WTC11 (cell line): ENCODE results near the gene KIF19. TPM values are rescaled to one million over a fixed set of nuclear protein-coding genes. Genes with fewer than 3 reads are reported as not detected.

Experiments
- ATAC-seq: fragments of 200-7000 bp; cut with Tn5 transposase; 2 replicates; pipeline ENCODE4 v1.10.0; 2021; ENCODE audit warnings: mild to moderate bottlenecking, moderate library complexity
- CTCF ChIA-PET: fragments of 300-600 bp; sonication (Branson Sonifier 250); formaldehyde crosslinking; loops from one replicate; lab custom pipeline; 2021; ENCODE audit warnings: antibody characterized with exemption; lab: Charles Lee
- POLR2A ChIA-PET: fragments of 350-600 bp; sonication (Branson Sonifier 250); formaldehyde crosslinking; loops from one replicate; lab custom pipeline; 2021; ENCODE audit warnings: antibody characterized with exemption; lab: Charles Lee
- DNase-seq: peaks from one replicate; pipeline ENCODE4 v3.0.0; 2021; ENCODE audit warnings: low spot score
- H3K27ac Mint-ChIP-seq: 2 replicates; pipeline ENCODE4 v1.8.0; 2021; ENCODE audit warnings: mixed read lengths
- H3K27me3 Mint-ChIP-seq: 2 replicates; pipeline ENCODE4 v1.8.0; 2021; ENCODE audit warnings: low read depth, mild to moderate bottlenecking, moderate library complexity, mixed read lengths
- H3K36me3 Mint-ChIP-seq: 2 replicates; pipeline ENCODE4 v1.8.0; 2021; ENCODE audit warnings: mixed read lengths
- H3K4me1 Mint-ChIP-seq: 2 replicates; pipeline ENCODE4 v1.8.0; 2022; ENCODE audit warnings: mixed read lengths
- H3K4me3 Mint-ChIP-seq: 2 replicates; pipeline ENCODE4 v1.8.0; 2021; ENCODE audit warnings: mild to moderate bottlenecking, moderate library complexity, mixed read lengths
- H3K9me3 Mint-ChIP-seq: 2 replicates; pipeline ENCODE4 v1.8.0; 2021; ENCODE audit warnings: mixed read lengths
- CREM ChIP-seq: sonication (generic); formaldehyde crosslinking; IDR thresholded peaks from 2 replicates; pipeline ENCODE4 v1.8.1; 2022; ENCODE audit warnings: mild to moderate bottlenecking, missing genetic modification reagents, moderate library complexity
- E2F5 ChIP-seq: sonication (generic); formaldehyde crosslinking; IDR thresholded peaks from 2 replicates; pipeline ENCODE4 v1.8.1; 2022; ENCODE audit warnings: mild to moderate bottlenecking, moderate library complexity, missing genetic modification reagents
- ELF4 ChIP-seq: sonication (generic); formaldehyde crosslinking; IDR thresholded peaks from 2 replicates; pipeline ENCODE4 v1.8.1; 2022; ENCODE audit warnings: low read depth, mild to moderate bottlenecking, moderate library complexity, missing genetic modification reagents
- ERG ChIP-seq: fragments of 250-450 bp; sonication (Bioruptor Pico); IDR thresholded peaks from 2 replicates; pipeline ENCODE4 v1.8.0; 2021; ENCODE audit warnings: mild to moderate bottlenecking
- FOXP1 ChIP-seq: sonication (generic); formaldehyde crosslinking; IDR thresholded peaks from 2 replicates; pipeline ENCODE4 v1.8.0; 2022; ENCODE audit warnings: missing genetic modification reagents, mild to moderate bottlenecking, moderate library complexity, borderline replicate concordance
- JUN ChIP-seq: sonication (generic); formaldehyde crosslinking; IDR thresholded peaks from 2 replicates; pipeline ENCODE4 v1.8.0; 2023; ENCODE audit warnings: mild to moderate bottlenecking, missing genetic modification reagents
- MAX ChIP-seq: sonication (generic); formaldehyde crosslinking; IDR thresholded peaks from 2 replicates; pipeline ENCODE4 v1.8.0; 2022; ENCODE audit warnings: mild to moderate bottlenecking, missing genetic modification reagents
- NR2C2 ChIP-seq: sonication (generic); formaldehyde crosslinking; IDR thresholded peaks from 2 replicates; pipeline ENCODE4 v1.8.0; 2022; ENCODE audit warnings: mild to moderate bottlenecking, missing genetic modification reagents
- PRDM15 ChIP-seq: sonication (generic); formaldehyde crosslinking; IDR thresholded peaks from 2 replicates; pipeline ENCODE4 v1.8.0; 2022; ENCODE audit warnings: missing genetic modification reagents
- SMAD3 ChIP-seq: sonication (generic); formaldehyde crosslinking; IDR thresholded peaks from 2 replicates; pipeline ENCODE4 v1.8.0; 2022; ENCODE audit warnings: missing genetic modification reagents, mild to moderate bottlenecking, borderline replicate concordance
- SMAD4 ChIP-seq: sonication (generic); formaldehyde crosslinking; IDR thresholded peaks from 2 replicates; pipeline ENCODE4 v1.8.0; 2022; ENCODE audit warnings: mild to moderate bottlenecking, missing genetic modification reagents
- TEAD1 ChIP-seq: sonication (generic); formaldehyde crosslinking; IDR thresholded peaks from 2 replicates; pipeline ENCODE4 v1.8.0; 2022; ENCODE audit warnings: mild to moderate bottlenecking, missing genetic modification reagents
- ZNF232 ChIP-seq: sonication (generic); formaldehyde crosslinking; IDR thresholded peaks from 2 replicates; pipeline ENCODE4 v1.8.0; 2022; ENCODE audit warnings: mild to moderate bottlenecking, missing genetic modification reagents
- ZNF416 ChIP-seq: fragments of 250-450 bp; sonication (Bioruptor Pico); IDR thresholded peaks from 2 replicates; pipeline ENCODE4 v1.9.0; 2021; ENCODE audit warnings: mild to moderate bottlenecking, inconsistent platforms
- ZNF423 ChIP-seq: fragments of 250-450 bp; sonication (Bioruptor Pico); IDR thresholded peaks from 2 replicates; pipeline ENCODE4 v2.1.2; 2022; ENCODE audit warnings: mild to moderate bottlenecking, moderate library complexity
- total RNA-seq: library from RNA; stranded (reverse); gene quantifications from 3 replicates; pipeline ENCODE4 v1.2.3, GENCODE V29; 2021
- TF ChIP-seq, protein P1 (sequence below): sonication (generic); formaldehyde crosslinking; IDR thresholded peaks from 2 replicates; pipeline ENCODE4 v1.8.1; 2022; ENCODE audit warnings: missing genetic modification reagents, borderline replicate concordance
- TF ChIP-seq, protein P2 (sequence below): sonication (generic); formaldehyde crosslinking; IDR thresholded peaks from 2 replicates; pipeline ENCODE4 v1.8.1; 2022; ENCODE audit warnings: low read depth, missing genetic modification reagents, borderline replicate concordance
- TF ChIP-seq, protein P3 (sequence below): sonication (generic); formaldehyde crosslinking; IDR thresholded peaks from 2 replicates; pipeline ENCODE4 v1.8.1; 2023; ENCODE audit warnings: mild to moderate bottlenecking, missing genetic modification reagents

KIF19 gene
- total RNA-seq, 1 experiment from 2014 or later: 0.44 TPM

- TF ChIP-seq ERG (CRISPR knock-in tag): no peak
Observed at GRCh38 chr17:74287031-74287602, 38.9 kb upstream of the KIF19 start (continued).

- no peaks in the 10 kb centered on the region for H3K36me3 Mint-ChIP-seq
- no peak for TF ChIP-seq PRDM15
- TF ChIP-seq ZNF423 (CRISPR knock-in tag): no peak
- TF ChIP-seq, protein P1, sequence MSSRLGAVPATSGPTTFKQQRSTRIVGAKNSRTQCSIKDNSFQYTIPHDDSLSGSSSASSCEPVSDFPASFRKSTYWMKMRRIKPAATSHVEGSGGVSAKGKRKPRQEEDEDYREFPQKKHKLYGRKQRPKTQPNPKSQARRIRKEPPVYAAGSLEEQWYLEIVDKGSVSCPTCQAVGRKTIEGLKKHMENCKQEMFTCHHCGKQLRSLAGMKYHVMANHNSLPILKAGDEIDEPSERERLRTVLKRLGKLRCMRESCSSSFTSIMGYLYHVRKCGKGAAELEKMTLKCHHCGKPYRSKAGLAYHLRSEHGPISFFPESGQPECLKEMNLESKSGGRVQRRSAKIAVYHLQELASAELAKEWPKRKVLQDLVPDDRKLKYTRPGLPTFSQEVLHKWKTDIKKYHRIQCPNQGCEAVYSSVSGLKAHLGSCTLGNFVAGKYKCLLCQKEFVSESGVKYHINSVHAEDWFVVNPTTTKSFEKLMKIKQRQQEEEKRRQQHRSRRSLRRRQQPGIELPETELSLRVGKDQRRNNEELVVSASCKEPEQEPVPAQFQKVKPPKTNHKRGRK (CRISPR knock-in tag): no peak
- TF ChIP-seq SMAD3 (CRISPR knock-in tag): no peak
- no peak for TF ChIP-seq JUN (CRISPR knock-in tag)
- TF ChIP-seq, all 79 proteins: peak for 0
- peaks cover 7% of the 10 kb centered on the region; the same call in 1 of the 2 replicates for H3K4me1 Mint-ChIP-seq
- no peak overlapping the region for H3K4me3 Mint-ChIP-seq
- H3K27me3 Mint-ChIP-seq: no peaks in the 10 kb centered on the region; the same call in 1 of the 2 replicates
- ChIA-PET CTCF (no interaction called here), POLR2A (no interaction called here)
- DNase-seq (no peak), ATAC-seq (no peak)
- no peaks in the 10 kb centered on the region for H3K9me3 Mint-ChIP-seq
- H3K27ac Mint-ChIP-seq: no peak overlapping the region
Observed at GRCh38 chr17:74288785-74289184, 37.2 kb upstream of the KIF19 start.

GRCh38 chr17:74289688-74290087 is 36.3 kb upstream of the KIF19 start:
- no peak overlapping the region for H3K4me3 Mint-ChIP-seq
- DNase-seq (no peak), ATAC-seq (no peak)
- CTCF ChIA-PET: interaction anchor here (0.5 to 1.6 kb wide), 3 partner anchors 11 to 72 kb away, joined by 3 to 5 read pairs (median 3); partner anchors contain the start of gene BTBD17
- no peak overlapping the region for H3K27ac Mint-ChIP-seq
- H3K27me3 Mint-ChIP-seq: no peaks in the 10 kb centered on the region; the same call in 1 of the 2 replicates
- H3K9me3 Mint-ChIP-seq: peaks cover 2% of the 10 kb centered on the region
- H3K4me1 Mint-ChIP-seq: peaks cover 7% of the 10 kb centered on the region; the same call in 1 of the 2 replicates
- H3K36me3 Mint-ChIP-seq: no peaks in the 10 kb centered on the region
- no peak for TF ChIP-seq TEAD1 (CRISPR knock-in tag)
- no peak for TF ChIP-seq MAX
- no peak for TF ChIP-seq ZNF423 (CRISPR knock-in tag)
- no peak for TF ChIP-seq SMAD4 (CRISPR knock-in tag)
- no peak for TF ChIP-seq ZNF416 (CRISPR knock-in tag)
- TF ChIP-seq ZNF232: no peak
- POLR2A ChIA-PET: no interaction called here

- peak; percentile 32; the same call in 1 of the 2 replicates for ATAC-seq
- POLR2A ChIA-PET: no interaction called here
- CTCF ChIA-PET: interaction anchor here (1.2 to 1.6 kb wide), 2 partner anchors 11 to 71 kb away, joined by 3 to 5 read pairs; partner anchors contain the start of gene BTBD17
- Mint-ChIP-seq H3K27ac (no peak overlapping the region), H3K4me1 (peaks cover under 1% of the 10 kb centered on the region; the same call in 1 of the 2 replicates), H3K27me3 (no peaks in the 10 kb centered on the region; the same call in 1 of the 2 replicates), H3K36me3 (no peaks in the 10 kb centered on the region), H3K4me3 (no peak overlapping the region), H3K9me3 (peaks cover 4% of the 10 kb centered on the region)
- DNase-seq: no peak
- TF ChIP-seq ZNF232 (no peak), FOXP1 (CRISPR knock-in tag) (no peak), NR2C2 (CRISPR knock-in tag) (no peak), ZNF416 (CRISPR knock-in tag) (no peak), ELF4 (no peak), CREM (no peak), E2F5 (CRISPR knock-in tag) (no peak)
- TF ChIP-seq, protein P2, sequence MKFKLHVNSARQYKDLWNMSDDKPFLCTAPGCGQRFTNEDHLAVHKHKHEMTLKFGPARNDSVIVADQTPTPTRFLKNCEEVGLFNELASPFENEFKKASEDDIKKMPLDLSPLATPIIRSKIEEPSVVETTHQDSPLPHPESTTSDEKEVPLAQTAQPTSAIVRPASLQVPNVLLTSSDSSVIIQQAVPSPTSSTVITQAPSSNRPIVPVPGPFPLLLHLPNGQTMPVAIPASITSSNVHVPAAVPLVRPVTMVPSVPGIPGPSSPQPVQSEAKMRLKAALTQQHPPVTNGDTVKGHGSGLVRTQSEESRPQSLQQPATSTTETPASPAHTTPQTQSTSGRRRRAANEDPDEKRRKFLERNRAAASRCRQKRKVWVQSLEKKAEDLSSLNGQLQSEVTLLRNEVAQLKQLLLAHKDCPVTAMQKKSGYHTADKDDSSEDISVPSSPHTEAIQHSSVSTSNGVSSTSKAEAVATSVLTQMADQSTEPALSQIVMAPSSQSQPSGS: no peak
- TF ChIP-seq, protein P3, sequence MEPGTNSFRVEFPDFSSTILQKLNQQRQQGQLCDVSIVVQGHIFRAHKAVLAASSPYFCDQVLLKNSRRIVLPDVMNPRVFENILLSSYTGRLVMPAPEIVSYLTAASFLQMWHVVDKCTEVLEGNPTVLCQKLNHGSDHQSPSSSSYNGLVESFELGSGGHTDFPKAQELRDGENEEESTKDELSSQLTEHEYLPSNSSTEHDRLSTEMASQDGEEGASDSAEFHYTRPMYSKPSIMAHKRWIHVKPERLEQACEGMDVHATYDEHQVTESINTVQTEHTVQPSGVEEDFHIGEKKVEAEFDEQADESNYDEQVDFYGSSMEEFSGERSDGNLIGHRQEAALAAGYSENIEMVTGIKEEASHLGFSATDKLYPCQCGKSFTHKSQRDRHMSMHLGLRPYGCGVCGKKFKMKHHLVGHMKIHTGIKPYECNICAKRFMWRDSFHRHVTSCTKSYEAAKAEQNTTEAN: no peak
Observed at GRCh38 chr17:74290340-74290739, 35.7 kb upstream of the KIF19 start.
